ENCODE results near the gene FAT4. TPM values are rescaled to one million over a fixed set of nuclear protein-coding genes. Genes with fewer than 3 reads are reported as not detected.

The FAT4 gene
- total and polyA plus RNA-seq, 2 of the 4 experiments (the other 2 are of a cell fraction): 6.8 to 37.5 TPM

DNA sequence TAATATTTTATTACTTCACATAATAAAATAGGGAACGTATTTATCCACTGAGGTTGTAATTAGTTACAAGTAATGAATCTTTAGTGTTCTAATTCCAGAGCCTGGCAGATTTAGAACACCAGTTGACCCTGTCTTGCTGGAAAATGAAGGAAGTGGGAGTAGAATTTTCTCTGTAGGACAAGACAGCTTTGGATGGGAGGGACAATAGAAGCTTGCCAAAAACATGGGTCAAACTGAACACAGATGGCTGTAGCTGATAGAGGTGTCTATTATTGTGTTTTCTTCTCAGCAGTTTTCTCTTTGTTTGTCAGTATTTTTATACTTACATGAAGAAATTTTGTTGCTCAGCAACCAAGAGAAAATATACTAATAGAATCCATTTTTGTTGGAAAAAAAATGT is 20.2 kb downstream of the FAT4 start:
- ChIA-PET POLR2A (ENCODE audit: unreplicated experiment) (no interaction called here), CTCF (interaction anchor here (0.6 to 1.0 kb wide), 2 partner anchors 22 to 32 kb away, joined by 3 to 4 read pairs; no protein-coding TSS in a partner anchor)
- no TSS peak for BruUV-seq (replicated peaks)
- Histone ChIP-seq H4K20me1 (ENCODE audit: insufficient read depth, low read length) (no peaks in the 10 kb centered on the region), H3K27me3 (ENCODE audit: control insufficient read depth, insufficient read depth, low read length) (no peaks in the 10 kb centered on the region), H3K79me1 (ENCODE audit: low read depth in 1 of 2, low read length in 2 of 2) (peaks cover 10 to 19% of the 10 kb centered on the region in 2 experiments), H3K4me1 (ENCODE audit: control insufficient read depth, insufficient read depth, low read length) (no peaks in the 10 kb centered on the region), H2BK15ac (ENCODE audit: low read depth, low read length) (no peak overlapping the region), H3K18ac (ENCODE audit: low read depth, low read length) (0 out of 2 replicates have a peak overlapping the region, but pooled peaks have one; percentile 23), H2AK9ac (replicated peaks; ENCODE audit: low read depth, low read length, poor library complexity) (no peak overlapping the region), H3K9ac (ENCODE audit: low read depth, low read length) (no peak overlapping the region), H4K8ac (ENCODE audit: low read depth in 2 of 2, low read length in 2 of 2) (no peak overlapping the region), H3K27ac (ENCODE audit: insufficient read depth, low read length) (no peak overlapping the region), H3K4ac (ENCODE audit: low read depth, low read length) (no peak overlapping the region), H2AFZ (replicated peaks; ENCODE audit: low read length, poor library complexity) (no peak overlapping the region), H4K91ac (ENCODE audit: insufficient read depth, low read depth, low read length) (no peak overlapping the region), H3K9me1 (ENCODE audit: insufficient read depth, low read length) (no peaks in the 10 kb centered on the region), H3K4me2 (ENCODE audit: low read depth, low read length) (no peak overlapping the region), H3K56ac (ENCODE audit: extremely low read depth, insufficient read depth, low read length) (no peak overlapping the region), H3K9me3 (ENCODE audit: control insufficient read depth, insufficient read depth, low read length) (no peaks in the 10 kb centered on the region), H3K14ac (replicated peaks; ENCODE audit: low read depth, low read length) (no peak overlapping the region), H3K23ac (ENCODE audit: low read depth, low read length) (0 out of 2 replicates have a peak overlapping the region, but pooled peaks have one; percentile 38), H3K36me3 (ENCODE audit: control insufficient read depth, insufficient read depth, low read length) (no peaks in the 10 kb centered on the region), H2AK5ac (ENCODE audit: low read depth, low read length) (no peak overlapping the region), H2BK5ac (ENCODE audit: low read depth, low read length, poor library complexity, severe bottlenecking) (no peak overlapping the region), H4K5ac (ENCODE audit: low read depth, low read length) (0 out of 2 replicates have a peak overlapping the region, but pooled peaks have one; percentile 27), H2BK20ac (ENCODE audit: low read depth, low read length) (no peak overlapping the region), H2BK120ac (ENCODE audit: low read depth, low read length) (no peak overlapping the region), H3K4me3 (ENCODE audit: insufficient read depth, low read depth, low read length) (no peak overlapping the region)
- dilution Hi-C loops (cut with HindIII; ENCODE audit: low sequenced_read_pairs, unreplicated experiment) (no loop called here), in situ Hi-C loops (cut with MboI; ENCODE audit: low sequenced_read_pairs) (no loop called here), intact Hi-C loops (cut with micrococcal nuclease) (no loop called here)
- no CpG with 5 or more reads among the region's 1 CpG for WGBS, 2 experiments (ENCODE audit: extremely low coverage in 2 of 2, insufficient read length in 1 of 2)
- DNase-seq: no peak
- TF ChIP-seq RAD21 (IDR thresholded peaks at IDR 0.05; ENCODE audit: low read length) (no peak), SMC3 (IDR thresholded peaks at IDR 0.05; ENCODE audit: low read depth, low read length) (no peak), CHD1 (IDR thresholded peaks at IDR 0.05; ENCODE audit: low read depth, low read length) (no peak), MAZ (IDR thresholded peaks at IDR 0.05; ENCODE audit: borderline replicate concordance, low read depth, low read length) (no peak), RFX5 (IDR thresholded peaks at IDR 0.05; ENCODE audit: low read depth, low read length) (no peak), FOS (IDR thresholded peaks at IDR 0.05; ENCODE audit: low read depth, low read length) (no peak), POLR2A (IDR thresholded peaks at IDR 0.05; ENCODE audit: low read depth, low read length) (no peak), CTCF (conservative IDR thresholded peaks at IDR 0.05; ENCODE audit: low read depth, low read length) (no peak), NFE2L2 (IDR thresholded peaks at IDR 0.05; ENCODE audit: low read depth, low read length) (no peak), RCOR1 (IDR thresholded peaks at IDR 0.05; ENCODE audit: insufficient replicate concordance, low read length) (no peak), MXI1 (IDR thresholded peaks at IDR 0.05; ENCODE audit: borderline replicate concordance, low read depth, low read length) (no peak), CEBPB (IDR thresholded peaks at IDR 0.05; ENCODE audit: low read depth, low read length) (no peak), MAFK (IDR thresholded peaks at IDR 0.05; ENCODE audit: low read depth, low read length) (no peak)
- TF ChIP-seq, protein P1, sequence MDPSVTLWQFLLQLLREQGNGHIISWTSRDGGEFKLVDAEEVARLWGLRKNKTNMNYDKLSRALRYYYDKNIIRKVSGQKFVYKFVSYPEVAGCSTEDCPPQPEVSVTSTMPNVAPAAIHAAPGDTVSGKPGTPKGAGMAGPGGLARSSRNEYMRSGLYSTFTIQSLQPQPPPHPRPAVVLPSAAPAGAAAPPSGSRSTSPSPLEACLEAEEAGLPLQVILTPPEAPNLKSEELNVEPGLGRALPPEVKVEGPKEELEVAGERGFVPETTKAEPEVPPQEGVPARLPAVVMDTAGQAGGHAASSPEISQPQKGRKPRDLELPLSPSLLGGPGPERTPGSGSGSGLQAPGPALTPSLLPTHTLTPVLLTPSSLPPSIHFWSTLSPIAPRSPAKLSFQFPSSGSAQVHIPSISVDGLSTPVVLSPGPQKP (IDR thresholded peaks at IDR 0.05; ENCODE audit: borderline replicate concordance, low read depth, low read length): no peak
- no peak for ATAC-seq (ENCODE audit: low read depth)
